HFFc6 (cell line): ENCODE data around the gene PSMC2. TPM values are rescaled to one million over a fixed set of nuclear protein-coding genes. Genes with fewer than 3 reads are reported as not detected.

Experiments used
- DNase-seq: peaks from one replicate; pipeline ENCODE4 v3.0.0-alpha.2; 2018
- H3K27ac Mint-ChIP-seq: 2 replicates; pipeline ENCODE4 v1.8.0; 2020; ENCODE audit warnings: mild to moderate bottlenecking, mixed read lengths
- H3K27me3 Mint-ChIP-seq: 2 replicates; pipeline ENCODE4 v1.8.0; 2021; ENCODE audit warnings: mild to moderate bottlenecking, moderate library complexity, mixed read lengths; ENCODE audit not compliant: insufficient read depth
- H3K36me3 Mint-ChIP-seq: 2 replicates; pipeline ENCODE4 v1.8.0; 2021; ENCODE audit warnings: low read depth, mixed read lengths
- H3K4me1 Mint-ChIP-seq: 2 replicates; pipeline ENCODE4 v1.8.0; 2020; ENCODE audit warnings: low read depth, mixed read lengths
- H3K4me3 Mint-ChIP-seq: 2 replicates; pipeline ENCODE4 v1.8.0; 2020; ENCODE audit warnings: mild to moderate bottlenecking, moderate library complexity, mixed read lengths
- H3K9me3 Mint-ChIP-seq: 2 replicates; pipeline ENCODE4 v1.8.0; 2020; ENCODE audit warnings: mild to moderate bottlenecking, mixed read lengths
- total RNA-seq, 6 experiments: library from RNA; stranded (reverse); fragmentation: NEBNext Ultra II Directional; extraction: Animal tissue kit (Norgen Biotek cat#: 25700); gene quantifications; 2 replicates in 1 of 6; 3 replicates in 5 of 6; pipeline ENCODE4 v1.2.3, GENCODE V29; 2021
- TF ChIP-seq, protein P1 (sequence below): fragments of 200-600 bp; sonication (generic); IDR thresholded peaks from 2 replicates; pipeline ENCODE4 v1.5.0; 2021; ENCODE audit warnings: antibody characterized with exemption, mild to moderate bottlenecking

Gene PSMC2
- total RNA-seq, 6 experiments from 2014 or later = 170 to 191 (median 183) TPM

DNA sequence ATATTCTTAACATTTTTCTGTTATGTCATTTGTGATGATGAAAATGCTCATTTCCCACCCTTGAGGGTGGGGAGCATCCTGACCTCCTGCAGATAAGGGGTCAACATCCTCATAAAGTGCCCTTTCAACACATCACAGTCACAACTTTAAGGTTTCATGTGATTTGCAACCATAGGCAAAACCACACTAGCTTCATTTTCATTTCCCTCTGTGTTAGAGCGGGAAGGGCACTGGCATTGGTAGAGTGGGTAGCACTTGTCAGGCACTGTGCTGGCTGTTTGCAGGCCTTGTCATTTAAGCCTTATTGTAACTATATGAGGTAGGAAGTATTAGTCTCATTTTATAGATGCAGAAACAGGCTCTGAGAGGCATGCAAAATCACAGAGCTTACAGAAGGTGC is 39.8 kb downstream of the PSMC2 start:
- no peaks in the 10 kb centered on the region for H3K9me3 Mint-ChIP-seq
- no peak overlapping the region for H3K27ac Mint-ChIP-seq
- H3K27me3 Mint-ChIP-seq = peaks cover 13% of the 10 kb centered on the region
- no peak for DNase-seq
- no peak overlapping the region for H3K4me3 Mint-ChIP-seq
- peaks cover 10% of the 10 kb centered on the region for H3K4me1 Mint-ChIP-seq
- TF ChIP-seq, protein P1, sequence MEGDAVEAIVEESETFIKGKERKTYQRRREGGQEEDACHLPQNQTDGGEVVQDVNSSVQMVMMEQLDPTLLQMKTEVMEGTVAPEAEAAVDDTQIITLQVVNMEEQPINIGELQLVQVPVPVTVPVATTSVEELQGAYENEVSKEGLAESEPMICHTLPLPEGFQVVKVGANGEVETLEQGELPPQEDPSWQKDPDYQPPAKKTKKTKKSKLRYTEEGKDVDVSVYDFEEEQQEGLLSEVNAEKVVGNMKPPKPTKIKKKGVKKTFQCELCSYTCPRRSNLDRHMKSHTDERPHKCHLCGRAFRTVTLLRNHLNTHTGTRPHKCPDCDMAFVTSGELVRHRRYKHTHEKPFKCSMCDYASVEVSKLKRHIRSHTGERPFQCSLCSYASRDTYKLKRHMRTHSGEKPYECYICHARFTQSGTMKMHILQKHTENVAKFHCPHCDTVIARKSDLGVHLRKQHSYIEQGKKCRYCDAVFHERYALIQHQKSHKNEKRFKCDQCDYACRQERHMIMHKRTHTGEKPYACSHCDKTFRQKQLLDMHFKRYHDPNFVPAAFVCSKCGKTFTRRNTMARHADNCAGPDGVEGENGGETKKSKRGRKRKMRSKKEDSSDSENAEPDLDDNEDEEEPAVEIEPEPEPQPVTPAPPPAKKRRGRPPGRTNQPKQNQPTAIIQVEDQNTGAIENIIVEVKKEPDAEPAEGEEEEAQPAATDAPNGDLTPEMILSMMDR = no peak
- no peaks in the 10 kb centered on the region for H3K36me3 Mint-ChIP-seq

DNA sequence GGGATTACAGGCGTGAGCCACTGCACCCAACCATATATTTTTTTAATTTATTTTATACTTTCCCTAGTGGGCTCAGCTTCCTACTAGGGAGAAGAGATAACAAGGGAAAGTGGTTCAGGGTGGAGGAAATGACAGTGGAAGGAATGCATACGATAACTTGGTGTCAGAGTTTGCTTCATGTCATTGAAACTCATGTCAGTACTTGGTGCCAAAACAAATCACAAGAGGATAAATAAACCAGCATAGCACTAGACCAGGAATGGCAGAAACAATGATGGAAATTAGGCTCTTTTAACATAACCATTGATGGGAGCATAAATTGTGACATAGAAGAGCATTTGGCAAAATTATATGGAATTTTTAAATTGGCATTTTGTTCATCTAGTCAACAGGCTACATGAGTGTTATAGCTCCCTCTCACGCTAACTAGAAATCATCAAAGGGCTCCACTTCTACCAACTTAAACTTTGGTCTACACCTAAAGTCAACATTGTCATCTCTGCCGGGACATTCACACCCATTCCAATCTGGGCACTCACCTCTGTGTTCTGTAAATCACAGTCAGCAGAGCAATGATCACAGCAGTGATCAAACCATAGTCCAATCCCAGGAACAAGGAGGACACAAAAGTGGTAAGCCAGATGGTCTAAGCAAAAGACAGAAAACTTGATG is 41.2 kb downstream of the PSMC2 start:
- Mint-ChIP-seq H3K9me3 (no peaks in the 10 kb centered on the region), H3K27me3 (peaks cover 8% of the 10 kb centered on the region), H3K27ac (no peak overlapping the region), H3K4me1 (peaks cover 11% of the 10 kb centered on the region), H3K4me3 (no peak overlapping the region), H3K36me3 (no peaks in the 10 kb centered on the region)
- TF ChIP-seq, protein P1 = no peak
- DNase-seq = no peak

DNA sequence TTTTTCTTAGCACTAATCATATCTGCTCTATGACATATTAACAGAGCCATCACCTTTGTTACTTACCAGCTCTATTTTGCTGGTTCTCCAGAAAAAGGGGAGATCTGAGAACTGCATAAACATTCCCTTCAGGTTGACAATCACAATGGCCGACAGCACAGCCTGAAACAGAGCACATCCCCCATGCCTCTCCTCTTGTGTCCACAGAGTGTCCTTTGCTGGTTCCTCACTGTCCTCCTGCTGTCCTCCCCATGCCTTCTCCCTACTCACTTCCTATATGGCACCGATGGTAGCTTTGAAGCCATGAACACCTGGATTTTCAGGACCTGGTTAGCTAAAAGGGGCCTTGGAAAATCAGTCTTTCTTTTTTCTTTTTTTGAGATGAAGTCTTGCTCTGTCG is 41.8 kb downstream of the PSMC2 start:
- H3K27ac Mint-ChIP-seq = no peak overlapping the region
- DNase-seq = no peak
- no peaks in the 10 kb centered on the region for H3K36me3 Mint-ChIP-seq
- peaks cover 8% of the 10 kb centered on the region for H3K27me3 Mint-ChIP-seq
- no peak overlapping the region for H3K4me3 Mint-ChIP-seq
- TF ChIP-seq, protein P1 = no peak
- H3K4me1 Mint-ChIP-seq = peaks cover 11% of the 10 kb centered on the region
- H3K9me3 Mint-ChIP-seq = no peaks in the 10 kb centered on the region

DNA sequence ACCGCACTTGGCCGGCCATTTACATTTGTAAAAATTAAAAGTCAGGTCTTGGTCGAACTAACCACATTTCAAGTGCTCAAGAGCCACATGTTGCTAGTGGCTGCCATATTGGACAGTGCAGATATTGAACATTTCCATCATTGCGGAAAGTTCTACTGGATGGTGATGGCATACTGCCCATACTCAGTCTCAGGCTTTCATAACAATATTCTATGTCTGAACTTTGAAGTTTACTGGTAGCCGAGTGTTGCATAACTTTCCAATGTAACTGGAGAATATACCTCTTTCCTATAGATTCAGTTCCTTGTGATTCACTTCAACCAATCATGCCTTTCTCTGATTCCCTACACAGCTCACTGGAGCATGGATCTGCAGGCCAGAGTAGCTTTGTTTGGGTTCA is 43.7 kb downstream of the PSMC2 start:
- DNase-seq = no peak
- TF ChIP-seq, protein P1 = no peak
- Mint-ChIP-seq H3K27me3 (peaks cover 8% of the 10 kb centered on the region), H3K4me3 (no peak overlapping the region), H3K36me3 (no peaks in the 10 kb centered on the region), H3K4me1 (peaks cover 11% of the 10 kb centered on the region), H3K9me3 (no peaks in the 10 kb centered on the region), H3K27ac (no peak overlapping the region)

DNA sequence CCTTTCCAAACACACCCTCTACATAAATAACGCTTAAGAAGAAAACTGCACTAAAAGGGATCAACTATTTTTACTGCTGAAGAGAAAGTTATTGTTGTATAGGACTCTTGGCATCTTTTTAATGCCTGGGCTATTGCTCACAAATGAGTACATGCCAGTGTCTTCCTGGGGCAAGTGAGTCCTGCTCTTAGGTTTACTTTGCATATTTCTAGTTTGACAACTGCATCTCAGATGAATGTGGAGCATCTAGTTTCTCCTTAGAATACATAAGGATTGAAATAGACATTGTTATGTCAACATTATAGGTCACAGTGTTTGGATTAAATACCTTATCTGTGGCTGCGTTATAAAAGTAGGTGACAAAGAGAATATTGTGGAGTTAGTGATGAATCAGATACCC is 44.5 kb downstream of the PSMC2 start:
- TF ChIP-seq, protein P1 = no peak
- Mint-ChIP-seq H3K9me3 (no peaks in the 10 kb centered on the region), H3K27me3 (peaks cover 8% of the 10 kb centered on the region), H3K36me3 (no peaks in the 10 kb centered on the region), H3K27ac (no peak overlapping the region), H3K4me1 (peaks cover 11% of the 10 kb centered on the region), H3K4me3 (no peak overlapping the region)
- peak; percentile 40 for DNase-seq
